ENCODE measurements around the gene ARMH3. TPM values are rescaled to one million over a fixed set of nuclear protein-coding genes. Genes with fewer than 3 reads are reported as not detected.

The ARMH3 gene
- polyA plus RNA-seq, 1 experiment, result 19.8 TPM

GRCh38 chr10:101833466-101833865 is 222.5 kb downstream of the ARMH3 start:
- Histone ChIP-seq H3K27me3 (ENCODE audit: control insufficient read depth, insufficient read depth, low read length) (no peaks in the 10 kb centered on the region), H3K4me3 (ENCODE audit: low read depth, low read length) (no peak overlapping the region), H3K27ac (ENCODE audit: low read depth, low read length) (no peak overlapping the region), H3K9me3 (ENCODE audit: control insufficient read depth, insufficient read depth, low read length) (no peaks in the 10 kb centered on the region; the same call in 1 of the 2 replicates)
- POLR2A ChIA-PET, result no interaction called here
- CTCF ChIA-PET, result no interaction called here
- TF ChIP-seq CTCF (IDR thresholded peaks at IDR 0.05; ENCODE audit: low read depth, low read length), result no peak
- no peak for DNase-seq (ENCODE audit: low read depth, low spot score)

- no peak for TF ChIP-seq CTCF (IDR thresholded peaks at IDR 0.05; ENCODE audit: low read depth, low read length)
- Histone ChIP-seq H3K9me3 (ENCODE audit: control insufficient read depth, insufficient read depth, low read length) (no peaks in the 10 kb centered on the region; the same call in 1 of the 2 replicates), H3K27ac (ENCODE audit: low read depth, low read length) (no peak overlapping the region), H3K27me3 (ENCODE audit: control insufficient read depth, insufficient read depth, low read length) (no peaks in the 10 kb centered on the region), H3K4me3 (ENCODE audit: low read depth, low read length) (no peak overlapping the region)
- POLR2A ChIA-PET, result no interaction called here
- CTCF ChIA-PET, result interaction anchor here (0.7 kb wide), 1 partner anchor 9 kb away, joined by 8 read pairs; no protein-coding TSS in a partner anchor
- DNase-seq (ENCODE audit: low read depth, low spot score), result no peak
Measured at GRCh38 chr10:101832325-101832771, 223.6 kb downstream of the ARMH3 start.

GRCh38 chr10:101831169-101831811 is 224.7 kb downstream of the ARMH3 start:
- Histone ChIP-seq H3K4me3 (ENCODE audit: low read depth, low read length) (peak overlapping the region; percentile 55), H3K27ac (ENCODE audit: low read depth, low read length) (peak overlapping the region; percentile 57), H3K9me3 (ENCODE audit: control insufficient read depth, insufficient read depth, low read length) (no peaks in the 10 kb centered on the region; the same call in 1 of the 2 replicates), H3K27me3 (ENCODE audit: control insufficient read depth, insufficient read depth, low read length) (no peaks in the 10 kb centered on the region)
- ChIA-PET POLR2A (interaction anchor here (1.0 kb wide), 1 partner anchor 13 kb away, joined by 3 read pairs; the partner anchor contains the start of gene OGA), CTCF (no interaction called here)
- DNase-seq (ENCODE audit: low read depth, low spot score), result no peak
- no peak for TF ChIP-seq CTCF (IDR thresholded peaks at IDR 0.05; ENCODE audit: low read depth, low read length)

GRCh38 chr10:101830322-101831168 is 225.4 kb downstream of the ARMH3 start:
- no peak for TF ChIP-seq CTCF (IDR thresholded peaks at IDR 0.05; ENCODE audit: low read depth, low read length)
- ChIA-PET POLR2A (interaction anchor here (1.0 to 1.5 kb wide), 2 partner anchors 12 kb away, joined by 3 to 5 read pairs; partner anchors contain the start of gene OGA), CTCF (no interaction called here)
- H3K4me3 ChIP-seq (ENCODE audit: low read depth, low read length), result peak overlapping the region; percentile 55
- no peaks in the 10 kb centered on the region; the same call in 1 of the 2 replicates for H3K9me3 ChIP-seq (ENCODE audit: control insufficient read depth, insufficient read depth, low read length)
- no peaks in the 10 kb centered on the region for H3K27me3 ChIP-seq (ENCODE audit: control insufficient read depth, insufficient read depth, low read length)
- peak; percentile 78 for DNase-seq (ENCODE audit: low read depth, low spot score)
- peak overlapping the region; percentile 57 for H3K27ac ChIP-seq (ENCODE audit: low read depth, low read length)
